Ovary (tissue), 10 donors: ENCODE data around the gene COPZ2. TPM values are rescaled to one million over a fixed set of nuclear protein-coding genes. Genes with fewer than 3 reads are reported as not detected.
A peak's percentile ranks its signal among the peaks of the same experiment; 100 is the strongest.
"Not testable (repeated sequence)": the region's sequence is repeated elsewhere in the genome, so short reads cannot be mapped to it uniquely, and the experiment has no call there.

Source experiments
- DNase-seq, 5 donors: peaks; one replicate each; pipeline ENCODE4 v3.0.0-alpha.2; 2019 to 2020
- H3K27ac ChIP-seq, 2 donors: fragments of 200-600 bp; one replicate each; pipeline versions ENCODE4 v1.5.1 to v1.8.0; 2019 to 2022
- H3K27me3 ChIP-seq: fragments of 200-600 bp; one replicate; pipeline ENCODE4 v1.8.0; 2022
- H3K36me3 ChIP-seq: fragments of 200-600 bp; sonication (generic); one replicate; pipeline ENCODE4 v1.5.1; 2019
- H3K4me1 ChIP-seq: one replicate; pipeline ENCODE4 v1.8.1; 2013; ENCODE audit warnings: mild to moderate bottlenecking, moderate library complexity; ENCODE audit not compliant: insufficient read depth
- H3K4me3 ChIP-seq: fragments of 200-600 bp; sonication (generic); one replicate; pipeline ENCODE4 v1.5.1; 2017
- H3K9me3 ChIP-seq, 2 donors: fragments of 200-600 bp in 1 of 2; sonication (generic) in 1 of 2; one replicate each; pipeline versions ENCODE4 v1.5.1 to v1.8.1; 2013 to 2019; ENCODE audit warnings: mild to moderate bottlenecking in 1 of 2, moderate library complexity in 1 of 2
- CTCF ChIP-seq, 3 donors: fragments of 450-650 bp in 2 of 3; fragments of 200-600 bp in 1 of 3; IDR thresholded peaks; one replicate each; pipeline versions ENCODE4 v1.5.1 to v1.8.0; 2016 to 2022; ENCODE audit warnings: antibody characterized with exemption in 3 of 3, mild to moderate bottlenecking in 1 of 3
- EP300 ChIP-seq: sonication (generic); formaldehyde crosslinking; IDR thresholded peaks from one replicate; pipeline ENCODE4 v1.6.1; 2017; ENCODE audit warnings: antibody characterized with exemption
- POLR2A ChIP-seq: fragments of 450-650 bp; IDR thresholded peaks from one replicate; pipeline ENCODE4 v1.6.1; 2017; ENCODE audit warnings: antibody characterized with exemption, mild to moderate bottlenecking, moderate library complexity
- WGBS, 3 donors: extraction: QIAGEN DNeasy Blood & Tissue Kit in 1 of 3; methylation state at CpG; one replicate each; pipeline versions ENCODE4 v1.1.5 to v1.1.7; 2013 to 2017; 5-methylcytosine and 5-hydroxymethylcytosine counted together
- intact Hi-C, 4 donors: fragments of 100-400 bp; cut with DNase I; formaldehyde crosslinking; loops; one replicate each; pipeline versions ENCODE4 v1.11.0 to v1.15.1; 2022 to 2023
- long read RNA-seq, 3 donors: library from polyadenylated mRNA in 2 of 3; unstranded in 2 of 3; transcript quantifications; one replicate each; pipeline ENCODE4 v2.0.0 and lab custom pipeline, GENCODE V29; 2021 to 2026
- polyA plus RNA-seq, 2 donors: library from polyadenylated mRNA; stranded (reverse); fragments of 200-250 nt in 1 of 2; fragments of 350-450 nt in 1 of 2; fragmentation: Illumina TruSeq in 1 of 2; extraction: RNeasy Lipid Tissue Mini Kit (QIAGEN cat#74804) in 1 of 2; gene quantifications; one replicate each; pipeline ENCODE4 v1.2.3, GENCODE V29; 2013 to 2014
- total RNA-seq, 7 donors: library from RNA; depleted of rRNA in 2 of 7; stranded (reverse); fragments of >200 nt in 2 of 7; fragmentation: NEBNext Ultra II Directional in 3 of 7; extraction: Animal tissue kit (Norgen Biotek cat#: 25700) in 3 of 7; gene quantifications; one replicate each; pipeline versions ENCODE4 v1.1.0 to v1.2.4, GENCODE V29; 2016 to 2023
- donor health status: DM: no; HTN: no; CAD: no; lungs with moderate emphysema.
- donor health status: DM: no; HTN: no; CAD: no.
- donor health status: Bipolar disorder and iron deficiency.
- donor health status: DM: yes; HTN: yes; CAD: no.
- donor health status: DM: no; HTN: no; CAD: no.
- donor health status: DM: yes; HTN: yes; CAD: no.

Gene COPZ2, protein sequence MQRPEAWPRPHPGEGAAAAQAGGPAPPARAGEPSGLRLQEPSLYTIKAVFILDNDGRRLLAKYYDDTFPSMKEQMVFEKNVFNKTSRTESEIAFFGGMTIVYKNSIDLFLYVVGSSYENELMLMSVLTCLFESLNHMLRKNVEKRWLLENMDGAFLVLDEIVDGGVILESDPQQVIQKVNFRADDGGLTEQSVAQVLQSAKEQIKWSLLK
- 10 to 100 TPM in 5 of 7 donors, 1 to 10 TPM in 2; 1.7 to 36.2 (median 12.1) TPM for total RNA-seq
- 10 to 100 TPM; 12.1 to 58.1 TPM for polyA plus RNA-seq
- long read RNA-seq, donor 1, partial matches to known transcripts, result 1 of 2 reads
- long read RNA-seq, donor 1, other reads (novel, unspliced or antisense), result 1 of 2 reads
- long read RNA-seq, donor 2, partial matches to known transcripts, result 0 of 1 reads
- long read RNA-seq, donor 2, other reads (novel, unspliced or antisense), result 0 of 1 reads
- long read RNA-seq, donor 3, transcript COPZ2-210 (9 exons, 895 nt), result major isoform, 9 of 18 reads
- long read RNA-seq, donor 3, partial matches to known transcripts, result 1 of 18 reads
- long read RNA-seq, donor 3, other reads (novel, unspliced or antisense), result 8 of 18 reads

DNA sequence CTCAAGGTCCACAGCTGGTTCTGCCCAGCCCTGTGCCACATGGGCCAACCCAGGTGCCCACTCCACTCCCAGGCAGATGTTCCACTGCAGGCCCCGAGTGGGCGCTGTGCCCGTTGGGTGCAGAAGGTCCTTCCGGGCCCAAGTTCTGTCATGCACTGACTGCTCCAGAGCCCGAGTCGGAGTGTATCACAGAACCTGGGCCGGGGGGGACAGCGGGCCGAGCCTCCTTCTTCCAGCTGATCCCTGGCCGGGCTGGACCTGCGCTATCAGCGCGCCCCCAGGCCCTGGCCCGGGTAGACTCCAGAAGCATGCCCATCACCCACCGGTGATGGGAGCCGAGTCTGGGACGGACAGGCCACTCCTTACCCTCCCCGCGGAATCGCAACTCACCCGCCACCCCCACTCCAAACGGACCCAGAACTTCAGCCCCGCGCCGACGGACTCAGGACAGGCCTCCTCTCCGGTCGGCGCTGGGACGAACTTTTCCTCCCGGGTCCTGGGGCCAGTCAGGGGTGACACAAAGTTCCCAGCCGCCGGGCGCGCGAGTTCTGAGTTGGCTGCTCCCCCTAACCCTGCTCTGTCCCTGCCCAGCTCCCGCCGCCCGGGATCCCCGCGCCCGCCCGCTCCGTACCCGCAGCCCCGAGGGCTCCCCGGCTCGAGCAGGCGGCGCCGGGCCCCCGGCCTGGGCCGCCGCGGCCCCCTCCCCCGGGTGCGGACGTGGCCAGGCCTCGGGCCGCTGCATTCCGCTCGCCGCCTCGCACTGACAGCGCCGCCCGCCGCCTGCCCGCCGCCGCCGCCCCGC, at the start of gene COPZ2:
TSS of gene COPZ2 (minus strand) at position 762 of the 802 bp plus-strand sequence. CDS start at position 742, 20 bp downstream.
- WGBS, 3 donors, result 1% methylated on average over 45 to 69 of the region's 73 CpGs
- intact Hi-C loops, result no loop called here
- peak within 1 kb of the TSS; percentile 49 for H3K4me3 ChIP-seq
- no peaks in the 10 kb centered on the region for H3K9me3 ChIP-seq
- H3K4me1 ChIP-seq, result no peaks in the 10 kb centered on the region
- TF ChIP-seq CTCF (IDR thresholded peaks at IDR 0.05) (no peak), POLR2A (no peak), EP300 (no peak)
- H3K27ac ChIP-seq, result no peak within 1 kb of the TSS
- no peaks in the 10 kb centered on the region for H3K36me3 ChIP-seq
- DNase-seq, result peak in 4 of 5 donors; percentile 50 to 72 (median 62)
- no peaks in the 10 kb centered on the region for H3K27me3 ChIP-seq

DNA sequence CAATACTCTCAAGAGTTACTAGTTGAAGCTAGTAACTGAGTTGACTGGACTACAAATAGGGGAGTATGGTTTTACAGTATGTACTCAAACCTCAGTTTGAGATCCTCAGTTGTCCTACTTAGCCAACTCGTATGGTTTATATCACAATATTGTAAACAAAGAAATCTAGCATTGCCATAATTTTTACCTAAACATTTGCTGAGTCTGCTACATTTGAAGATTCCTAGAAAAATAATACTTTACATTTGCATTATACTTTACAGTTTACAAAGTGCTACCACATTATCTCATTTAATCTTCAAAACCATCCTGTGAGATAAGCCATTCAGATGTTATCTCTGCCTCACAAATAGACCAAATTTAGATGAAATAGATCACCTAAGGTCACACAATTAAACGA, 47.3 kb upstream of the COPZ2 start:
- H3K4me3 ChIP-seq, result no peak overlapping the region
- H3K27ac ChIP-seq, result no peak overlapping the region
- no peaks in the 10 kb centered on the region for H3K9me3 ChIP-seq
- no peaks in the 10 kb centered on the region for H3K36me3 ChIP-seq
- H3K27me3 ChIP-seq, result no peaks in the 10 kb centered on the region
- intact Hi-C loops, result loop anchor here in 1 of 4 donors (5.0 kb wide), 1 partner anchor 42 kb away; no protein-coding TSS in a partner anchor
- 42 to 51% (median 50%) methylated on average over 2 of the region's 2 CpGs for WGBS, 3 donors
- DNase-seq, result no peak
- no peak for TF ChIP-seq CTCF (IDR thresholded peaks at IDR 0.05)
- no peak for TF ChIP-seq POLR2A
- TF ChIP-seq EP300, result no peak
- peaks cover 4% of the 10 kb centered on the region for H3K4me1 ChIP-seq

GRCh38 chr17:48081858-48082257, 44.3 kb upstream of the COPZ2 start:
- Histone ChIP-seq H3K27me3 (no peaks in the 10 kb centered on the region), H3K4me1 (peaks cover 4% of the 10 kb centered on the region), H3K9me3 (no peaks in the 10 kb centered on the region), H3K4me3 (no peak overlapping the region), H3K27ac (no peak overlapping the region), H3K36me3 (no peaks in the 10 kb centered on the region)
- WGBS, 3 donors, result 70 to 79% (median 75%) methylated on average over 5 of the region's 5 CpGs
- intact Hi-C loops, result loop anchor here in 1 of 4 donors (5.0 kb wide), 1 partner anchor 45 kb away; no protein-coding TSS in a partner anchor
- no peak for TF ChIP-seq POLR2A
- no peak for TF ChIP-seq CTCF (IDR thresholded peaks at IDR 0.05)
- no peak for TF ChIP-seq EP300
- DNase-seq, result no peak

- H3K4me3 ChIP-seq, DNase-seq, H3K36me3 ChIP-seq, H3K9me3 ChIP-seq, H3K27me3 ChIP-seq, H3K27ac ChIP-seq, H3K4me1 ChIP-seq: not testable (repeated sequence)
- WGBS, 3 donors, result 88 to 93% (median 92%) methylated on average over 10 of the region's 10 CpGs
- intact Hi-C loops, result loop anchor here in 1 of 4 donors (10.0 kb wide), 1 partner anchor 48 kb away; no protein-coding TSS in a partner anchor
Measured at GRCh38 chr17:48077152-48077551, 39.6 kb upstream of the COPZ2 start.
